Activated B cell treated with CpG ODN at 0.5 μM for 24 hours (primary cell): Measurements from ENCODE around the gene FSD2. TPM values are rescaled to one million over a fixed set of nuclear protein-coding genes. Genes with fewer than 3 reads are reported as not detected.

Experiments
- ATAC-seq: fragments of 200-7000 bp; cut with Tn5 transposase; one replicate; pipeline ENCODE4 v1.10.0; 2021; ENCODE audit warnings: low read depth, mild to moderate bottlenecking, moderate library complexity
- CTCF ChIA-PET: fragments of 350-600 bp; sonication (Branson Sonifier 250); formaldehyde crosslinking; loops from one replicate; lab custom pipeline; 2021; ENCODE audit warnings: antibody characterized with exemption; lab: Charles Lee
- POLR2A ChIA-PET: fragments of 350-600 bp; sonication (Branson Sonifier 250); formaldehyde crosslinking; loops from one replicate; lab custom pipeline; 2021; ENCODE audit warnings: antibody characterized with exemption; lab: Charles Lee
- DNase-seq: peaks from one replicate; pipeline ENCODE4 v3.0.0; 2022
- H3K27ac Mint-ChIP-seq: one replicate; pipeline ENCODE4 v1.8.0; 2020; ENCODE audit warnings: mixed read lengths
- H3K27me3 Mint-ChIP-seq: one replicate; pipeline ENCODE4 v1.8.0; 2021; ENCODE audit warnings: mixed read lengths
- H3K36me3 Mint-ChIP-seq: one replicate; pipeline ENCODE4 v1.8.0; 2021; ENCODE audit warnings: low read depth, mixed read lengths
- H3K4me1 Mint-ChIP-seq: one replicate; pipeline ENCODE4 v1.8.0; 2021; ENCODE audit warnings: mixed read lengths
- H3K4me3 Mint-ChIP-seq: one replicate; pipeline ENCODE4 v1.8.0; 2020; ENCODE audit warnings: mild to moderate bottlenecking, mixed read lengths
- H3K9me3 Mint-ChIP-seq: one replicate; pipeline ENCODE4 v1.8.0; 2020; ENCODE audit warnings: mixed read lengths
- intact Hi-C: fragments of 100-400 bp; cut with micrococcal nuclease; formaldehyde crosslinking; loops from one replicate; pipeline ENCODE4 v1.15.1; 2024
- total RNA-seq: library from RNA; stranded (reverse); gene quantifications from 2 replicates; pipeline ENCODE4 v1.2.3, GENCODE V29; 2022
- TF ChIP-seq, protein P1 (sequence below): fragments of 200-600 bp; IDR thresholded peaks from one replicate; pipeline ENCODE4 v1.8.0; 2022; ENCODE audit warnings: antibody characterized with exemption, mild to moderate bottlenecking

FSD2 gene
- total RNA-seq, 1 donor from 2014 or later: not detected

DNA sequence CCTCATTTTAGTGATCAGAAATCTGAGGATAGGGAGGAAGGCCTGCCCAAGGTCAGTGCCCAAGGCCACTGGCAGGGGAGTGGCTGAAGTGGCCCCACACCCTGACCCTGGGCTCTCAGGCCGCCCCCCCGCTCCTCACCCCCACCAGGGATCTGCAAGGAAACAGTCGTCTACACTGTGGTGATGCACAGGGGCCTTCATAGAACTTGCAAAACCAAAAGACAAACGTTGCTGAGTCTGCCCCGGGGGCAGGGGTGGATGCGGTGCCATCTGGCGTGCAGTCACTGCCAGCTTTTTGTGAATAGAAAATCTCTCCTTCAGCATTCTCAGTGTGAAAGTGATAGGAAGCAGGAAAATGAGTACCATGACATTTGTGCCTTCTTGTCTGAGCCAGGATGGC lies 44.9 kb upstream of the FSD2 start:
- ATAC-seq: no peak
- Mint-ChIP-seq H3K27ac (no peak overlapping the region), H3K36me3 (no peaks in the 10 kb centered on the region), H3K9me3 (no peaks in the 10 kb centered on the region), H3K4me3 (no peak overlapping the region), H3K27me3 (no peaks in the 10 kb centered on the region), H3K4me1 (peaks cover 19% of the 10 kb centered on the region)
- ChIA-PET CTCF (interaction anchor here (2.1 to 4.7 kb wide), 2 partner anchors 150 to 152 kb away, joined by 6 to 28 read pairs; no protein-coding TSS in a partner anchor), POLR2A (no interaction called here)
- no peak for DNase-seq
- intact Hi-C loops: no loop called here
- TF ChIP-seq, protein P1, sequence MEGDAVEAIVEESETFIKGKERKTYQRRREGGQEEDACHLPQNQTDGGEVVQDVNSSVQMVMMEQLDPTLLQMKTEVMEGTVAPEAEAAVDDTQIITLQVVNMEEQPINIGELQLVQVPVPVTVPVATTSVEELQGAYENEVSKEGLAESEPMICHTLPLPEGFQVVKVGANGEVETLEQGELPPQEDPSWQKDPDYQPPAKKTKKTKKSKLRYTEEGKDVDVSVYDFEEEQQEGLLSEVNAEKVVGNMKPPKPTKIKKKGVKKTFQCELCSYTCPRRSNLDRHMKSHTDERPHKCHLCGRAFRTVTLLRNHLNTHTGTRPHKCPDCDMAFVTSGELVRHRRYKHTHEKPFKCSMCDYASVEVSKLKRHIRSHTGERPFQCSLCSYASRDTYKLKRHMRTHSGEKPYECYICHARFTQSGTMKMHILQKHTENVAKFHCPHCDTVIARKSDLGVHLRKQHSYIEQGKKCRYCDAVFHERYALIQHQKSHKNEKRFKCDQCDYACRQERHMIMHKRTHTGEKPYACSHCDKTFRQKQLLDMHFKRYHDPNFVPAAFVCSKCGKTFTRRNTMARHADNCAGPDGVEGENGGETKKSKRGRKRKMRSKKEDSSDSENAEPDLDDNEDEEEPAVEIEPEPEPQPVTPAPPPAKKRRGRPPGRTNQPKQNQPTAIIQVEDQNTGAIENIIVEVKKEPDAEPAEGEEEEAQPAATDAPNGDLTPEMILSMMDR: no peak

DNA sequence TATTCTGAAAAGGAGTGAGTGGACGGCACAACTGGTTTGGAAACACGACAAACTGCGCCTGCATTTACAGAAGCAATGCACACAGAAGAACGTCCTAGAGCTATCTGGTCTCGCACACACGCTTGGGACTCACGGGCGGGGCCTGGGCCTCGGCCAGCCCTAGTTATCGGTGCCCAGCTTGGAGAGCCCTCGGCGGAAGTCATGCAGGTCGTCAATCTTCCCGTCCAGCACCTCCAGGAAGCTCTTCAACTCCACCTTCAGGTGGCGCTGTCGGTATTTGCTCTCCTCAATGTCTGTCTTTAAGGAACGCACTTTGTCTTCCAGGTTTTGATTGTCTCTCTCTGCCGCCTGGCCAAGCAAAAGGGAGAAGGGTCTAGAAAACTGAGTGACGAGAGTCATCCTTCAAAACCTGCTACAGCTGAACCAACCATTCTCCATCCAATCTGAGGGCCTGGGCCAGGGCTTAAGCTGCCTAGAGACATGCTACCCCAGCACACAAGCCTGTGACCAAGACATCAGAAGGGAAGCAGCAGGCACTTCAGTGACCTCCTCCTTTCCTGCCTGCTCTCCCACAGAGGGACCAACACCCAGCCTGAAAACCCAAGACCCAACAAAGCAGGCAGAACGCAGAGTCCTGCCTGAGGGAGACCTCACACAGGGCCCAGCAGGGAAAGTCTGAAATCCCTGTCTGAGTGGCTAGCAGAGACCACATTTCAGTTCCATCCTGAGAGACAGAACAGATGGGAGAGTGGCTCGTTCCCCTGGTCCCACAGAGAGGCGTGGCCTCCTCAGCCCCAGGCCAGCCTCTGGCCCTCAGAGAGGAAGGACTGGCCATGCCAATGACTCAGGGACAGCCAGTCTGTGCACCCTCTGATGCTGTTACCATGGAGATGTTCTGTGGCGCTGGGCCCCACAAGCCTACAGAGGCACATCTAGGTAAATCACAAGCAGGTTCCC lies 44.0 kb upstream of the FSD2 start:
- Mint-ChIP-seq H3K36me3 (no peaks in the 10 kb centered on the region), H3K4me3 (peak overlapping the region; percentile 28), H3K9me3 (no peaks in the 10 kb centered on the region), H3K4me1 (peaks cover 25% of the 10 kb centered on the region), H3K27ac (no peak overlapping the region), H3K27me3 (no peaks in the 10 kb centered on the region)
- ATAC-seq: peak; percentile 28
- DNase-seq: no peak
- POLR2A ChIA-PET: interaction anchor here (0.6 to 1.1 kb wide), 3 partner anchors 17 to 150 kb away, joined by 4 to 5 read pairs (median 4); no protein-coding TSS in a partner anchor
- TF ChIP-seq, protein P1: no peak
- CTCF ChIA-PET: interaction anchor here (0.7 to 4.7 kb wide), 8 partner anchors 13 to 161 kb away, joined by 3 to 28 read pairs (median 5); partner anchors contain the start of genes C15orf40 and RAMAC
- intact Hi-C loops: loop anchor here (1.0 kb wide), 2 partner anchors 135 to 150 kb away; no protein-coding TSS in a partner anchor

DNA sequence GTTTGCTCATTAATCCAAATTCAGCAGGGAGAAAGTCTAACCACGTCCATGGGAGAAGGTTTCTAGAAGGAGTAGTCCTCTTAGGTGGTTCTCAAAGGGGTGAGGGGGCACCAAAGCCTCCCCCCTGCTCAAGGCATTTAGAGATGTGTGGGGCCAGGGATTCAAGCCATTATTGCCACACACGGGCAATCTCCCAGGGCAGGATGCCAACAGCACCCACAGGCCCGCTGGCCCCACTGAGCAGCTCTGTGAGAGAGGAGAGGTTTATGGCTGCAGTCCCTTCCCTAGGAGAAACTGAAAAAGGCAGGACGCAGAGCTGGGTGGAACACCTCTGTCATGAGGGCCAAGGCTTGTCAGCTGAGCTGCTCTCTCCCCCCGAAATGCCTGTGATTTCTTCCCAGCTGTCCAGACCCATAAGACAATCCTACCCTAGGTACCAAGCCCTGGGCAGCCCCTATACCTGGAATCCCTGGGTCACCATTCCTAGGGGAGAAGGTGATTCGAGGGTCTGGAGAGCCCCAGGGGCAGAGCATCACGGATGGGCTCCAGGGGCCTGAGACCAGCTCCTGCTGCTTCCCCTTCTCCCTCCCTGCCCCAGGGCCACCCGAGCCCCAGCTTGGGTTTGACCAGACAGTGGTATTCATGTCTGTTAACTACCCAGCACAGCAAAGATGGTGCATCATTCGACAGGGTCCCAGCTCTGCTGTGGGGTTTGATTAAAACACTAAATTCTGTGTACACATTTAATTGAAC lies 42.5 kb upstream of the FSD2 start:
- H3K36me3 Mint-ChIP-seq: no peaks in the 10 kb centered on the region
- no peak for ATAC-seq
- ChIA-PET POLR2A (no interaction called here), CTCF (interaction anchor here (1.5 to 4.7 kb wide), 4 partner anchors 11 to 152 kb away, joined by 4 to 28 read pairs (median 6); partner anchors contain the start of gene RAMAC)
- TF ChIP-seq, protein P1: no peak
- no peaks in the 10 kb centered on the region for H3K9me3 Mint-ChIP-seq
- peaks cover 34% of the 10 kb centered on the region for H3K4me1 Mint-ChIP-seq
- no peaks in the 10 kb centered on the region for H3K27me3 Mint-ChIP-seq
- H3K4me3 Mint-ChIP-seq: no peak overlapping the region
- intact Hi-C loops: no loop called here
- H3K27ac Mint-ChIP-seq: no peak overlapping the region
- no peak for DNase-seq

DNA sequence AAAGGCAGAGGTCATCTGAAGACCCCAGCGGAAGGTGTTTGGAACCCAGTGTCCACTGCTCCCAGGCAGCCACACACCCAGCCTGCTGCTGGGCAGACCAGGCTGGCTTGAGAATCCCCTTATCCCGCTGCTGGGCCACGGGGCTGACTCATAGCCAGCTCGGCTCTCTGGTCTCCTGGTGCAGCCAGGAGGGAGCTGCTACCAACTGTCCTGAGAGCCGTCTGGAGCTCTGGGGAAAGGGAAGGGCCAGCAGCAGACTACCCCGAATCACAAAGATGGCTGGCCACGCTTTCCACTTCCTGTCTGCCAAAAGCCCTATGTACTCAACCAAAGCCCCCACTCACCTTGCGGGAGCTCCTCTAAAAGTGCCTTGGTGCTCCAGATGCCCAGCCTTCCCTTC lies 41.8 kb upstream of the FSD2 start:
- no peak for ATAC-seq
- H3K27ac Mint-ChIP-seq: no peak overlapping the region
- POLR2A ChIA-PET: no interaction called here
- no peaks in the 10 kb centered on the region for H3K9me3 Mint-ChIP-seq
- TF ChIP-seq, protein P1: no peak
- H3K4me3 Mint-ChIP-seq: no peak overlapping the region
- no peaks in the 10 kb centered on the region for H3K36me3 Mint-ChIP-seq
- CTCF ChIA-PET: interaction anchor here (2.9 to 4.7 kb wide), 2 partner anchors 15 to 153 kb away, joined by 7 to 28 read pairs; no protein-coding TSS in a partner anchor
- peaks cover 38% of the 10 kb centered on the region for H3K4me1 Mint-ChIP-seq
- intact Hi-C loops: no loop called here
- DNase-seq: no peak
- H3K27me3 Mint-ChIP-seq: no peaks in the 10 kb centered on the region
